Stimulated activated naive CD8-positive, alpha-beta T cell treated with anti-CD3 and anti-CD28 coated beads, Interleukin-15, Interleukin-2, amounts not matched to agents 100 ng/mL and 50 ng/mL, for 24 hours (primary cell): ENCODE results near the gene YOD1.

Experiments
- H3K27ac Mint-ChIP-seq: one replicate; pipeline ENCODE4 v1.8.0; 2021; ENCODE audit warnings: mild to moderate bottlenecking, mixed read lengths
- H3K27me3 Mint-ChIP-seq: one replicate; pipeline ENCODE4 v1.8.0; 2021; ENCODE audit warnings: mixed read lengths
- H3K36me3 Mint-ChIP-seq: one replicate; pipeline ENCODE4 v1.8.0; 2021; ENCODE audit warnings: low read depth, mixed read lengths
- H3K4me1 Mint-ChIP-seq: one replicate; pipeline ENCODE4 v1.8.0; 2021; ENCODE audit warnings: low read depth, mixed read lengths
- H3K4me3 Mint-ChIP-seq: one replicate; pipeline ENCODE4 v1.8.0; 2021; ENCODE audit warnings: mild to moderate bottlenecking, mixed read lengths
- H3K9me3 Mint-ChIP-seq: one replicate; pipeline ENCODE4 v1.8.0; 2021; ENCODE audit warnings: mixed read lengths

YOD1 gene

DNA sequence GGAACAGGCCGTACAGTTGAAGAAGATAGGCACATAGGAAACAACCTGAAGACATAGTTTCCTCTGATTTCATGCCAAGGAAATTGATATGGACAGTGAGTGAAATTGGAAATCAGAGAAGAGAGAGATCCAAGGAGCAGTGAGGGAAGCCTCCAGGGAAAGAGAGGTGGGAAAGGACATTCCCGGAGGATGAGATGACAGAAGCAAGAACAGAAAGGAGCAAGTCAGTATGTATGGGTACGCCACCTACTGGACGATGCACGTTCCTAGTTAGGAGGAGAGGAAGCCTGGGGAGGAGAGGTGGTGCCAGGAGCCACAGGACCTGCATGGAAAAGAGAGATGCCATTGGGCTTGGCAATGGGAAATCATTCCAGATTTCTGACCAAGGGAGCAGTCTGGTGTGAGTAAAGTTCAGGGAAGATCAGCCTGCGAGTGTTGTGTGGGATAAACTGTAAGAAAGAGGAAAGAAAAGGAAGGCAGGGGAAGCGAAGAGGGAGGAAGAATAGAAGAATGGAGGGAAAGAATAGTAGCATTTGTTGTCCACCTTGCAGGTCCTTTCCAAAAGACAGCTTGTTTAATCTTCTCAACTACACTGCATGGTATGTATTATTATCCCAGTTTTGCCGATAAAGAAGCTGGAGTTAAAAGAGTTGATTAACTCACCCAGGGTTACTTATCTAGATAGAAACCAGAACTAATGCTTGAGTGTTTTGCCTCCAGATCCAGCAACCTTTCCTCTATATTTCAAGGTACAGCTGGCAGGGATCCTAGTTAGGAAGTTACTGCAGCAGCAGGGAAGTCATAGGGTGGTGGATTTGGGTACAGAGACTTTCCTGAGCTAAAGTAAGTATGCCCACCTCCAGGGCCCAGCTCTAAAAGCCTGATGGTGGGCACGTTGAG lies 45.8 kb downstream of the YOD1 start:
- H3K36me3 Mint-ChIP-seq: no peaks in the 10 kb centered on the region
- H3K9me3 Mint-ChIP-seq: no peaks in the 10 kb centered on the region
- H3K27me3 Mint-ChIP-seq: peaks cover 7% of the 10 kb centered on the region
- no peaks in the 10 kb centered on the region for H3K4me1 Mint-ChIP-seq
- H3K27ac Mint-ChIP-seq: no peak overlapping the region
- no peak overlapping the region for H3K4me3 Mint-ChIP-seq

DNA sequence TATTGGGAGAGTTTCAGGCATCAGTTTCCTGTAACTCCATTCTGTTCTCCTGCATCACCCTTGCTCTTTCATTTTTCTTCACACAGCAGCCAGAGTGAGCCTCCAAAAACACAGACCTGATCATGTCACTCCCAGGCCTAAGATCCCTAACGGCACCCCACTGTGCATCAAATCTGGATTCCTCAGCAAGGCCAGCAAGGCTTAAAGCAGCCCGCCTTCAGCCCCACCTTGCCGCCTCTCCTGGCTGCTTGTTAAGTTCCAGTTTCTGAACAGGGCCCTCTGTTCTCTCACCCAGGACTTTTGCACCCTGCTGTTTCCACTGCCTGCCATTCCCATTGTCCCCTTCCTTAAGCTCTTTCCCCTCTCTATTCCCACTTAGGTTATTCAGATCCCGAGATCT lies 47.8 kb downstream of the YOD1 start:
- H3K27ac Mint-ChIP-seq: no peak overlapping the region

DNA sequence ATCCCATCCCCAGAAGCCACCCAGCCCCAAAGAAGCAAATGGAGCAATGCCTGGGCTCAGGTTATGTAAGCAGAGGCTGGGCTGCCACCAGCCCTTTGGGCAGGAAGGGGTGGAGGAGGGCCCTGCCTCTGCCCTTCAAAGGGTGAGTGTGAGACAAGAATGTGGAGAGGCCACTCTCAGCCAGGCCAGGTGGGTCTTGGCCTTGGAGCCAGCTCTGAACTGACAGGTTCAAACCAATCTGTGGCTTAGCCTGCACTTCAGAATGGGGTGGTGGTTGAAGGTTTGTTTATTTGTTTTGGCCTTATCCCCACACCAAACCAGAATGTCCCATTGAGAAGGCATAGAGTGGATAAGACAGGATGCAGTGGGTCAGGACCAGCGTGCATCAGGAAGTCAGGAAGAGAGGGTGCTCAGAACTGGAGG lies 48.3 kb downstream of the YOD1 start:
- no peak overlapping the region for H3K4me3 Mint-ChIP-seq

More for the DNA sequence above, 47.8 kb downstream of the YOD1 start:
- Mint-ChIP-seq H3K9me3 (no peaks in the 10 kb centered on the region), H3K4me1 (no peaks in the 10 kb centered on the region), H3K36me3 (no peaks in the 10 kb centered on the region), H3K27me3 (peaks cover 7% of the 10 kb centered on the region), H3K4me3 (no peak overlapping the region)

DNA sequence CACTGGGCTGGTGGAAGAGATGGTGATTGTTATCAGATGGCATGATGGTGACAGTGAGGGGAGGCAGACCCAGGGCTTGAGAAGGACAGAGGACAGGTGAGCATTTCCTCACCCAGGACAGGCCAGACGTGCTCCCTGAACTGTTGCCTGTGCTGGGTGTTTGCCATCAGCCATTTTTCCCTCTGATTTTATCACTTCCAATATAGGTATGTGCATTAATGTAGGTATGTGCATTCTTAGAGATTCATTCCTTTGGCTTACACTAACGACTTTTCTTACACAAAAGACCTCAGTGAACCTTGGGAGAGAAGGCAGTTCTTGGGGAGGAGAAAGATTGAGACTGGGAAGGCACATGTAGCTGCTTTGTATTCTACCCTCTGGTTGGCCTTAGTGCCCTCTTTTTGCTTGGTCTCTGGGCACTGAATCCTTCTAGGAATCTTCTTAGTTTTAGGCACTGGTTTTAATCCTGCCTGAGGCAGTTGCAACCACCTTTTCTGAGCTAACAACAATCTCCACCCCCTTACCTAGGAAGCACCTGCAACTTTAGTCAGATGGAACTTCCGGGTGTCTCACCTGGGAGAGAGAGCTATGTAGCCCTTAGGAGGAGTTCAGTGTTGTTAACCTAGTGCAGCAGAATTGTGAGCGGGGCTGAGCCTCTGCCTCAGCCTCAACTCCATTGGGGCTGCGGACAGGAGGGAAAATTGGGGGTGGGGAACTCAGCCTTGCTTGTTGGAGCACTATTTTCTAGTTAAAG lies 49.3 kb downstream of the YOD1 start:
- no peaks in the 10 kb centered on the region for H3K36me3 Mint-ChIP-seq
- no peak overlapping the region for H3K4me3 Mint-ChIP-seq
- H3K9me3 Mint-ChIP-seq: no peaks in the 10 kb centered on the region
- peaks cover 3% of the 10 kb centered on the region for H3K27me3 Mint-ChIP-seq
- no peaks in the 10 kb centered on the region for H3K4me1 Mint-ChIP-seq
- no peak overlapping the region for H3K27ac Mint-ChIP-seq

More for the DNA sequence above, 48.3 kb downstream of the YOD1 start:
- peaks cover 7% of the 10 kb centered on the region for H3K27me3 Mint-ChIP-seq
- no peaks in the 10 kb centered on the region for H3K4me1 Mint-ChIP-seq
- no peaks in the 10 kb centered on the region for H3K36me3 Mint-ChIP-seq
- H3K27ac Mint-ChIP-seq: no peak overlapping the region
- no peaks in the 10 kb centered on the region for H3K9me3 Mint-ChIP-seq

DNA sequence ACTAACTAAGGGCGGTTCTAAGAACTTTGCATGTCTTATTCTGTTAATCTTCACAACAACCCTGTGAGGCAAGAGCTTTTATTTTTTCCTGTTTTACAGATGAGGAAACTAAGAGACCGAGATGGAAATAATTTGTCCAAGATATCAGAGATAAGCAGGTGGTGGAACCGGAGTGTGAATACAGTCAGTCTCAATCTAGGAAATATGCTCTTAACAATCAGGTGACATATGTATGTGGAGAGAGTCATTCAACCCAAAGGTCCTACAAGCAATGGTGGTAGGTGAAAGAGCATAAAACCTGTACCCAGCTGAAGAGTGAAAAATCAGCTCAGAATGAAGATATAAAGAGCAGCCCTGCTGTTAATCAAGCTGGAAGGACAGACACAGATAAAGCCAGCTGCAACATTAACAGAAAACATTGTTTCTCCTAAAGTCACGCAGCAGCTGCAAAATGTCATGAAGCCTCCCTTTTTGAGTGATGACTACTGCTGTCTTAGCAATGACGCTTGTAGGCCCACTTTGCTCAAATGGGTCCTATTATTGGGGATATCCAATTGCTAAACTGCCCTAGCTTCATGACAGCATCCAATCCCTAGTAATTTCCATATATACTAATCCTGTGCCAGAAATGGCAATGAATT lies 50.2 kb downstream of the YOD1 start:
- Mint-ChIP-seq H3K4me3 (no peak overlapping the region), H3K36me3 (no peaks in the 10 kb centered on the region), H3K4me1 (no peaks in the 10 kb centered on the region), H3K27me3 (peaks cover 3% of the 10 kb centered on the region), H3K9me3 (no peaks in the 10 kb centered on the region), H3K27ac (no peak overlapping the region)

DNA sequence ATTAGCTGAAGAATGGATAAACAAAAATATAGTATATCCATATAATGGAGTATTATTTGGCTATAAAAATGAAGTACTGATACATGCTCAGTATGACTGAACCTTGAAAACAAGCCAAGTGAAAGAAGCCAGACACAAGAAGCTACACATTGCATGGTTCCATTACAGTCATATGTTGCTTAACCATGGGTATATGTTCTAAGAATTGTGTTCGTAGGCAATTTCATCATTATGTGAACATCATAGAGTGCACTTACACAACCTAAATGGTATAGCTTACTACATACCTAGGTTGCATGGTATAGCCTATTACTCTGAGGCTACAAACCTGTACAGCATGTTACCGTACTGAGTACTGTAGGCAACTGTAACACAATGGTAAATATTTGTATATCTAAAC lies 52.2 kb downstream of the YOD1 start:
- Mint-ChIP-seq H3K9me3 (no peaks in the 10 kb centered on the region), H3K27ac (no peak overlapping the region), H3K4me3 (no peak overlapping the region), H3K4me1 (no peaks in the 10 kb centered on the region), H3K27me3 (peaks cover 5% of the 10 kb centered on the region), H3K36me3 (no peaks in the 10 kb centered on the region)
